CD4-positive, alpha-beta memory T cell (primary cell): Measurements from ENCODE around the gene FMOD. TPM values are rescaled to one million over a fixed set of nuclear protein-coding genes. Genes with fewer than 3 reads are reported as not detected.

Source experiments
- CTCF ChIA-PET: fragments of 350-600 bp; sonication (Branson Sonifier 250); formaldehyde crosslinking; loops from one replicate; lab custom pipeline; 2021; ENCODE audit warnings: inconsistent platforms; ENCODE audit not compliant: partially characterized antibody; lab: Charles Lee
- POLR2A ChIA-PET: fragments of 350-600 bp; sonication (Branson Sonifier 250); formaldehyde crosslinking; loops from one replicate; lab custom pipeline; 2021; ENCODE audit not compliant: partially characterized antibody; lab: Charles Lee
- DNase-seq, 5 donors: peaks; one replicate each; pipeline versions ENCODE4 v3.0.0 to v3.0.0-alpha.2; 2020 to 2022; ENCODE audit warnings: mixed read lengths in 1 of 5
- H3K27ac ChIP-seq: one replicate; pipeline ENCODE4 v1.7.0; 2013; ENCODE audit warnings: low read depth, low read length
- H3K27me3 ChIP-seq: 2 replicates; pipeline ENCODE4 v1.7.0; 2013; ENCODE audit warnings: mild to moderate bottlenecking, low read length, moderate library complexity; ENCODE audit not compliant: insufficient read depth
- H3K36me3 ChIP-seq: 2 replicates; pipeline ENCODE4 v1.7.0; 2013; ENCODE audit warnings: mild to moderate bottlenecking, low read length, moderate library complexity; ENCODE audit not compliant: insufficient read depth
- H3K4me1 ChIP-seq: 2 replicates; pipeline ENCODE4 v1.7.0; 2013; ENCODE audit warnings: mild to moderate bottlenecking, low read length, moderate library complexity; ENCODE audit not compliant: insufficient read depth
- H3K4me3 ChIP-seq, 2 donors: one replicate each; pipeline ENCODE4 v1.7.0; 2013; ENCODE audit warnings: low read length in 2 of 2, mild to moderate bottlenecking in 1 of 2
- H3K9me3 ChIP-seq, 2 donors: one replicate each; pipeline ENCODE4 v1.7.0; 2013; ENCODE audit warnings: low read length in 2 of 2, control low read depth in 1 of 2; ENCODE audit not compliant: control insufficient read depth in 1 of 2
- H3K27ac Mint-ChIP-seq, 7 donors: one replicate each; pipeline ENCODE4 v1.8.0; 2020 to 2021; ENCODE audit warnings: mixed read lengths in 7 of 7, mild to moderate bottlenecking in 6 of 7, inconsistent platforms in 3 of 7, moderate library complexity in 3 of 7
- H3K27me3 Mint-ChIP-seq, 2 donors: one replicate each; pipeline ENCODE4 v1.8.0; 2020 to 2021; ENCODE audit warnings: mixed read lengths in 2 of 2
- H3K36me3 Mint-ChIP-seq, 2 donors: one replicate each; pipeline ENCODE4 v1.8.0; 2020 to 2021; ENCODE audit warnings: mixed read lengths in 2 of 2, inconsistent platforms in 1 of 2, mild to moderate bottlenecking in 1 of 2
- H3K4me1 Mint-ChIP-seq, 4 donors: one replicate each; pipeline ENCODE4 v1.8.0; 2020 to 2021; ENCODE audit warnings: mixed read lengths in 4 of 4, mild to moderate bottlenecking in 1 of 4
- H3K4me3 Mint-ChIP-seq, 8 donors: one replicate each; pipeline ENCODE4 v1.8.0; 2020 to 2021; ENCODE audit warnings: mixed read lengths in 8 of 8, mild to moderate bottlenecking in 7 of 8, moderate library complexity in 6 of 8, inconsistent platforms in 3 of 8
- H3K9me3 Mint-ChIP-seq, 8 donors: one replicate each; pipeline ENCODE4 v1.8.0; 2020 to 2021; ENCODE audit warnings: mixed read lengths in 8 of 8, mild to moderate bottlenecking in 5 of 8, inconsistent platforms in 3 of 8, moderate library complexity in 1 of 8
- intact Hi-C: fragments of 100-400 bp; cut with micrococcal nuclease; formaldehyde crosslinking; loops from one replicate; pipeline ENCODE4 v1.15.1; 2023
- polyA plus RNA-seq, 2 donors: library from polyadenylated mRNA; unstranded; fragments of 300-500 nt; fragmentation: Illumina TruSeq; gene quantifications; one replicate each; pipeline ENCODE4 v1.2.3, GENCODE V29; 2021
- total RNA-seq, 2 experiments: library from RNA; stranded (reverse); gene quantifications; one replicate each; pipeline ENCODE4 v1.2.3, GENCODE V29; 2021

Gene FMOD
- total and polyA plus RNA-seq, 4 experiments from 2014 or later, result not detected

- intact Hi-C loops, result no loop called here
These were observed 11.2 kb upstream of the FMOD start for GRCh38 chr1:203361945-203362719.

GRCh38 chr1:203360547-203361185 lies 9.7 kb upstream of the FMOD start:
- ChIA-PET CTCF (interaction anchor here (1.0 to 30.0 kb wide), 2 partner anchors 19 to 90 kb away, joined by 3 to 921 read pairs; no protein-coding TSS in a partner anchor), POLR2A (no interaction called here)
- H3K4me1 Mint-ChIP-seq, result no peaks in the 10 kb centered on the region
- Histone ChIP-seq H3K27ac (no peak overlapping the region), H3K36me3 (no peaks in the 10 kb centered on the region), H3K4me3 (no peak overlapping the region), H3K27me3 (peaks cover 6% of the 10 kb centered on the region), H3K9me3 (no peaks in the 10 kb centered on the region), H3K4me1 (no peaks in the 10 kb centered on the region)
- no peak for DNase-seq
- peaks cover 0 to 5% (median 0%) of the 10 kb centered on the region in 8 donors for H3K9me3 Mint-ChIP-seq
- intact Hi-C loops, result no loop called here
- no peak overlapping the region for H3K27ac Mint-ChIP-seq
- H3K27me3 Mint-ChIP-seq, result peaks cover 31 to 47% of the 10 kb centered on the region in 2 donors
- H3K4me3 Mint-ChIP-seq, result no peak overlapping the region
- no peaks in the 10 kb centered on the region for H3K36me3 Mint-ChIP-seq

More at GRCh38 chr1:203361945-203362719, 11.2 kb upstream of the FMOD start:
- Mint-ChIP-seq H3K36me3 (no peaks in the 10 kb centered on the region), H3K4me3 (no peak overlapping the region), H3K27ac (no peak overlapping the region), H3K4me1 (no peaks in the 10 kb centered on the region), H3K9me3 (peaks cover 0 to 5% (median 0%) of the 10 kb centered on the region in 8 donors), H3K27me3 (peaks cover 33 to 40% of the 10 kb centered on the region in 2 donors)
- H3K36me3 ChIP-seq, result no peaks in the 10 kb centered on the region
- CTCF ChIA-PET, result interaction anchor here (1.9 kb wide), 1 partner anchor 125 kb away, joined by 5 read pairs; no protein-coding TSS in a partner anchor
- peaks cover 6% of the 10 kb centered on the region for H3K27me3 ChIP-seq
- no peak overlapping the region for H3K27ac ChIP-seq
- POLR2A ChIA-PET, result interaction anchor here (0.6 kb wide), 1 partner anchor 310 kb away, joined by 3 read pairs; no protein-coding TSS in a partner anchor
- no peaks in the 10 kb centered on the region for H3K9me3 ChIP-seq
- no peaks in the 10 kb centered on the region for H3K4me1 ChIP-seq
- no peak for DNase-seq
- no peak overlapping the region for H3K4me3 ChIP-seq

- ChIA-PET CTCF (interaction anchor here (1.6 to 30.0 kb wide), 2 partner anchors 15 to 88 kb away, joined by 6 to 921 read pairs; no protein-coding TSS in a partner anchor), POLR2A (no interaction called here)
- H3K36me3 ChIP-seq, result no peaks in the 10 kb centered on the region
- no peaks in the 10 kb centered on the region for H3K36me3 Mint-ChIP-seq
- no peak overlapping the region for H3K4me3 Mint-ChIP-seq
- no peak overlapping the region for H3K4me3 ChIP-seq
- peaks cover 0 to 5% (median 0%) of the 10 kb centered on the region in 8 donors for H3K9me3 Mint-ChIP-seq
- no peaks in the 10 kb centered on the region for H3K9me3 ChIP-seq
- H3K27ac ChIP-seq, result no peak overlapping the region
- H3K4me1 ChIP-seq, result no peaks in the 10 kb centered on the region
- intact Hi-C loops, result no loop called here
- no peaks in the 10 kb centered on the region for H3K4me1 Mint-ChIP-seq
- peaks cover 6% of the 10 kb centered on the region for H3K27me3 ChIP-seq
- peaks cover 21 to 42% of the 10 kb centered on the region in 2 donors for H3K27me3 Mint-ChIP-seq
- DNase-seq, result no peak
- H3K27ac Mint-ChIP-seq, result no peak overlapping the region
These were observed 8.2 kb upstream of the FMOD start for GRCh38 chr1:203359010-203359571.

DNA sequence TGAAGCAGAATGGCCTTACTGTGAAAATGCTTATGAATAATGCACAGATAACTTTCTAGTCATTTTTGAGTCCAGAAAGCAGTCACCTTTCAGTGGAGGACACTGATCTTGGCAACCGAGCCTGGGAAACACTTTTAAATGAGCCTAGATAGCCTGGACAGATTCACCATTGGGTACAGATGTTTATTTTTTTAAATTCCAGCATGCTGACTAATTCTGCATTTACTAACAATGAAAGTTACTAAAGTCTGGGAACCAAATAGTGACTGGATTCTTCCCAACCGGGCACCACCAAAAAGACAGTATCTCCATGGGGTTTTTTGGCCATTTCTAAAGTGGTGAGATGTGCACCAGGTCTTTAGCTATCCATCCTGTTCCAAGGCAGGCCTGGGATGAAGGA lies 3.3 kb upstream of the FMOD start:
- ChIA-PET CTCF (interaction anchor here (5.7 to 30.0 kb wide), 2 partner anchors 13 to 83 kb away, joined by 30 to 921 read pairs; no protein-coding TSS in a partner anchor), POLR2A (no interaction called here)
- H3K27me3 Mint-ChIP-seq, result peaks cover 23 to 46% of the 10 kb centered on the region in 2 donors
- no peak overlapping the region for H3K4me3 ChIP-seq
- no peaks in the 10 kb centered on the region for H3K36me3 ChIP-seq
- no peaks in the 10 kb centered on the region for H3K9me3 ChIP-seq
- no peaks in the 10 kb centered on the region for H3K9me3 Mint-ChIP-seq
- intact Hi-C loops, result no loop called here
- H3K27ac Mint-ChIP-seq, result no peak overlapping the region
- H3K4me1 ChIP-seq, result no peaks in the 10 kb centered on the region
- no peaks in the 10 kb centered on the region for H3K27me3 ChIP-seq
- H3K36me3 Mint-ChIP-seq, result no peaks in the 10 kb centered on the region
- H3K4me1 Mint-ChIP-seq, result peaks cover 0 to 4% (median 1%) of the 10 kb centered on the region in 4 donors
- DNase-seq, result no peak
- H3K27ac ChIP-seq, result no peak overlapping the region
- H3K4me3 Mint-ChIP-seq, result no peak overlapping the region

DNA sequence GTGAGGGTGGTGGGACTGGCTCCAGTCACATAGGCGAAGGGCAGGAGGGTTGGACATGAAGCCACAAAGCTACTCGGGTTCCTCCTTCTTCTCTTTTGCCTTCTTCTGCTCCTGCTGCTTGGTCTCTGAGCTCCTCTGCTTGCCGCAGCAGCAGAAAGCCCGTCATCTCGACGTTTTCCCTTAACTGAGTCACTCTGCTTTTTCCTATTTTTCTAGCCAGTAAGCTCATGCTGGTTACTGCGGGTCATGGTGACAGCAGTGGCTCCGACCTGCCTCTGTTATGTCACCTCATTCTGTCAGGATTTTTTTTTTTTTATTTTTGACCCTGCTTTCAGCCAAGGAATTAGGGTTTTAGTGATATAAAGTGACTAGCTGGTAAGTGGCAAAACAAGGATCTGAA lies 2.6 kb upstream of the FMOD start:
- Histone ChIP-seq H3K4me1 (no peaks in the 10 kb centered on the region), H3K4me3 (no peak overlapping the region), H3K27ac (no peak overlapping the region), H3K36me3 (no peaks in the 10 kb centered on the region), H3K9me3 (no peaks in the 10 kb centered on the region), H3K27me3 (no peaks in the 10 kb centered on the region)
- CTCF ChIA-PET, result interaction anchor here (1.1 to 30.0 kb wide), 3 partner anchors 12 to 775 kb away, joined by 3 to 921 read pairs (median 30); no protein-coding TSS in a partner anchor
- Mint-ChIP-seq H3K4me1 (peaks cover 0 to 4% (median 1%) of the 10 kb centered on the region in 4 donors), H3K27me3 (peaks cover 23 to 49% of the 10 kb centered on the region in 2 donors), H3K27ac (no peak overlapping the region), H3K36me3 (no peaks in the 10 kb centered on the region), H3K9me3 (no peaks in the 10 kb centered on the region), H3K4me3 (no peak overlapping the region)
- POLR2A ChIA-PET, result no interaction called here
- intact Hi-C loops, result no loop called here
- no peak for DNase-seq

DNA sequence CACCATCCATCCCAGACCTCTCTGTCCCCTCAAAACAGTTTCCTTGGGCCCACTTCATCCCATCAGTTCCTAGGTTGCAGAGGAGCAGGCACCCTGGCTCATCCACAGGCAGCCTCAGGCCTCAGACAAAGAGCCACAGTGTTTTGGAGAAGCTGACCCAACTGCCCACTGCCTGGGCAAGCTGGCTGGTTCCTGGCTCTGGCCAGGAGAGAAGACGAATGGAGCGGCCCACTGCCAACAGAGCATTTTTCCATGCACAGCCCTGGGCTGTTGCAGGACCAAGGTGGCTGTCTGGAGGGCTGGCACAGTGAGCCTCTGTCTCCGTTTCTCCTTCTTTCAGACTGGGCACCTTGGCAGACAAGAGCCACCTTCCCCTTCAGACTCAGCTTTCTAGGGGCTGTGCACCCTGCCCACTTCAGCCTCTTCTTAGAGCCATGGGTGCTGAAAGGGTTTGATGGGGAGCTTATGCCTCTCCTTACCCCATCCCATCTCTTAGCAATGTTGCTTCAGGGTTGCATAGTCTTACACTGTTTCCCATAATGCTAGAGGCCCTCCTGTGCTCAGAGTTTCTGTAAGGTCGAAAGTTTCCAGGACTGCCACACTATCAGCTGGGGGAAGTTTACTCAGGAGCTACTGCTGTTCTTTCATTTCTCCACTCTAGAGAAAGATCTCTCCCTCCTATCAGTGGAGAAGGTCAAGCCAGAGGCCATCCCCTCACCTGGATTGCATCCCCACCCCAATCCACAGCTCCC lies 973 bp downstream of the FMOD start:
- Mint-ChIP-seq H3K36me3 (no peaks in the 10 kb centered on the region), H3K9me3 (no peaks in the 10 kb centered on the region), H3K27me3 (peaks cover 24 to 59% of the 10 kb centered on the region in 2 donors), H3K27ac (no peak overlapping the region), H3K4me1 (peaks cover 0 to 4% (median 1%) of the 10 kb centered on the region in 4 donors), H3K4me3 (no peak overlapping the region)
- Histone ChIP-seq H3K4me1 (no peaks in the 10 kb centered on the region), H3K36me3 (no peaks in the 10 kb centered on the region), H3K4me3 (no peak overlapping the region), H3K27ac (no peak overlapping the region), H3K9me3 (no peaks in the 10 kb centered on the region), H3K27me3 (no peaks in the 10 kb centered on the region)
- CTCF ChIA-PET, result interaction anchor here (5.7 to 30.0 kb wide), 2 partner anchors 9 to 79 kb away, joined by 30 to 921 read pairs; no protein-coding TSS in a partner anchor
- intact Hi-C loops, result loop anchor here (10.0 kb wide), 1 partner anchor 775 kb away; no protein-coding TSS in a partner anchor
- POLR2A ChIA-PET, result interaction anchor here (0.6 kb wide), 1 partner anchor 507 kb away, joined by 3 read pairs; no protein-coding TSS in a partner anchor
- no peak for DNase-seq
